ENCODE measurements around the gene MYBBP1A. TPM values are rescaled to one million over a fixed set of nuclear protein-coding genes. Genes with fewer than 3 reads are reported as not detected.

Gene MYBBP1A
- total and polyA plus RNA-seq, 2 experiments from 2014 or later = 70.7 to 213 TPM

GRCh38 chr17:4505187-4505586 lies 50.0 kb downstream of the MYBBP1A start:
- H3K79me2 ChIP-seq (replicated peaks; ENCODE audit: insufficient read depth) = no peaks in the 10 kb centered on the region
- Mint-ChIP-seq H3K27me3 (ENCODE audit: insufficient read depth, low read depth, poor library complexity) (peaks cover 43% of the 10 kb centered on the region), H3K36me3 (ENCODE audit: low read depth) (no peaks in the 10 kb centered on the region), H3K4me1 (peaks cover 12% of the 10 kb centered on the region; the same call in 2 of the 3 replicates), H3K9me3 (no peaks in the 10 kb centered on the region; the same call in 2 of the 3 replicates), H3K4me3 (no peak overlapping the region), H3K27ac (no peak overlapping the region)
- peaks cover 18% of the 10 kb centered on the region for H3K27me3 ChIP-seq (ENCODE audit: insufficient read depth)
- no peak for ATAC-seq
- DNase-seq (ENCODE audit: low spot score) = no peak
- peaks cover 3% of the 10 kb centered on the region; the same call in 1 of the 2 replicates for H3K4me1 ChIP-seq (ENCODE audit: insufficient read depth)
- H4K20me1 ChIP-seq (replicated peaks; ENCODE audit: insufficient read depth) = no peaks in the 10 kb centered on the region
- H3K9me2 ChIP-seq (ENCODE audit: insufficient read depth) = no peaks in the 10 kb centered on the region
- H3K27ac ChIP-seq (ENCODE audit: low read depth) = no peak overlapping the region
- H3F3A ChIP-seq (replicated peaks; ENCODE audit: low read depth) = no peaks in the 10 kb centered on the region; the same call in 1 of the 2 replicates
- no peaks in the 10 kb centered on the region for H3K36me3 ChIP-seq (ENCODE audit: insufficient read depth)
- H2AFZ ChIP-seq = no peak overlapping the region
- no peak overlapping the region for H3K4me2 ChIP-seq
- TF ChIP-seq ZNF462 (CRISPR knock-in tag; IDR thresholded peaks at IDR 0.05) (no peak), NANOG (IDR thresholded peaks at IDR 0.05; ENCODE audit: borderline replicate concordance) (no peak), ZNF114 (CRISPR knock-in tag; IDR thresholded peaks at IDR 0.05) (no peak), POLR2AphosphoS5 (IDR thresholded peaks at IDR 0.05; ENCODE audit: low read depth) (no peak), CTCF (conservative IDR thresholded peaks at IDR 0.05; ENCODE audit: low read depth in 2 of 2) (no peak), ETS1 (IDR thresholded peaks at IDR 0.05) (no peak), STAT1 (IDR thresholded peaks at IDR 0.05; ENCODE audit: unreplicated experiment) (no peak), ZNF331 (CRISPR knock-in tag; IDR thresholded peaks at IDR 0.05; ENCODE audit: low read depth) (no peak), JUNB (IDR thresholded peaks at IDR 0.05; ENCODE audit: unreplicated experiment) (no peak), CREB1 (CRISPR knock-in tag; IDR thresholded peaks at IDR 0.05; ENCODE audit: low read depth) (no peak), EZH2 (IDR thresholded peaks at IDR 0.05; ENCODE audit: low read depth, unreplicated experiment) (no peak), EZH2phosphoT487 (IDR thresholded peaks at IDR 0.05; ENCODE audit: unreplicated experiment) (no peak), REST (IDR thresholded peaks at IDR 0.05; ENCODE audit: unreplicated experiment) (no peak)
- no peak overlapping the region for H3K4me3 ChIP-seq
